Prostate gland (tissue), 2 donors: ENCODE results near the gene PALS1.

Experiments used
- POLR2A ChIP-seq: fragments of 450-650 bp; IDR thresholded peaks from one replicate; pipeline ENCODE4 v1.6.1; 2016; ENCODE audit warnings: antibody characterized with exemption, mild to moderate bottlenecking
- POLR2AphosphoS5 ChIP-seq: sonication (generic); formaldehyde crosslinking; IDR thresholded peaks from one replicate; pipeline ENCODE4 v1.6.1; 2017; ENCODE audit warnings: antibody characterized with exemption
- TF ChIP-seq, protein P1 (sequence below), 4 experiments: fragments of 200-600 bp in 2 of 4; fragments of 450-650 bp in 2 of 4; sonication (generic) in 2 of 4; IDR thresholded peaks; 1 replicate in 3 of 4; 2 replicates in 1 of 4; pipeline ENCODE4 v1.5.1; 2016 to 2019; ENCODE audit warnings: antibody characterized with exemption in 4 of 4, mild to moderate bottlenecking in 2 of 4, moderate library complexity in 2 of 4

DNA sequence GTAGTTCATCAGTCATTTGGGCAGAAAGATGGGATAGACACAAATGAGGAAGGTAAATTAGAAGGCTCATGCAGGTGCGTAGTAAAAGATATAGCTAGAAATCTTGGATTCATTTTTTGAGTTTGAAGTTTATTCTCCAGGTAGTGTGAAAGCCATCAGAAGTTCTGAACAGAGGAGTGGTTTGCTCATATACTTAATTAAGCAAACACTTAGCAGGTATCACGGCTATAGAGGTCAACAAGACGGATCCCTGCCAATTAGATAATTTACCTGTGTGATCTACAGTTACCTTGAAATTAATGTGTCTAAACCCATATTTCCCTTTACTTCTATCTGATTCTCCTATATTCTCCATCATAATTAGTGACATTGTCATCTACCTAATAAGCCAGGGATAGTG, 29.7 kb downstream of the PALS1 start:
- TF ChIP-seq, protein P1, sequence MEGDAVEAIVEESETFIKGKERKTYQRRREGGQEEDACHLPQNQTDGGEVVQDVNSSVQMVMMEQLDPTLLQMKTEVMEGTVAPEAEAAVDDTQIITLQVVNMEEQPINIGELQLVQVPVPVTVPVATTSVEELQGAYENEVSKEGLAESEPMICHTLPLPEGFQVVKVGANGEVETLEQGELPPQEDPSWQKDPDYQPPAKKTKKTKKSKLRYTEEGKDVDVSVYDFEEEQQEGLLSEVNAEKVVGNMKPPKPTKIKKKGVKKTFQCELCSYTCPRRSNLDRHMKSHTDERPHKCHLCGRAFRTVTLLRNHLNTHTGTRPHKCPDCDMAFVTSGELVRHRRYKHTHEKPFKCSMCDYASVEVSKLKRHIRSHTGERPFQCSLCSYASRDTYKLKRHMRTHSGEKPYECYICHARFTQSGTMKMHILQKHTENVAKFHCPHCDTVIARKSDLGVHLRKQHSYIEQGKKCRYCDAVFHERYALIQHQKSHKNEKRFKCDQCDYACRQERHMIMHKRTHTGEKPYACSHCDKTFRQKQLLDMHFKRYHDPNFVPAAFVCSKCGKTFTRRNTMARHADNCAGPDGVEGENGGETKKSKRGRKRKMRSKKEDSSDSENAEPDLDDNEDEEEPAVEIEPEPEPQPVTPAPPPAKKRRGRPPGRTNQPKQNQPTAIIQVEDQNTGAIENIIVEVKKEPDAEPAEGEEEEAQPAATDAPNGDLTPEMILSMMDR (IDR thresholded peaks at IDR 0.05) = no peak
- TF ChIP-seq POLR2A (no peak), POLR2AphosphoS5 (no peak)
